PFSK-1 (cell line): Measurements from ENCODE around the gene NECTIN4.

ENCODE experiments used
- FOXP2 ChIP-seq: optimal IDR thresholded peaks from 2 replicates; pipeline ENCODE3; 2011; ENCODE audit warnings: borderline replicate concordance, control low read depth, inconsistent platforms; ENCODE audit not compliant: insufficient read depth; ENCODE audit errors: extremely low read length, extremely low read depth
- POLR2AphosphoS5 ChIP-seq: IDR thresholded peaks from 2 replicates; pipeline ENCODE4 v1.6.1; 2012; ENCODE audit warnings: low read depth, mild to moderate bottlenecking, control low read depth, low read length, moderate library complexity
- REST ChIP-seq, 2 experiments: IDR thresholded peaks; 2 replicates each; pipeline versions ENCODE4 v1.6.1 to v1.8.0; 2011 to 2012; ENCODE audit warnings: low read depth in 2 of 2, low read length in 2 of 2, control low read depth in 1 of 2, inconsistent platforms in 1 of 2, mild to moderate bottlenecking in 1 of 2, moderate library complexity in 1 of 2; ENCODE audit not compliant: insufficient read depth in 1 of 2
- SIN3A ChIP-seq: IDR thresholded peaks from 2 replicates; pipeline ENCODE4 v1.6.1; 2012; ENCODE audit warnings: mild to moderate bottlenecking, low read length, moderate library complexity, borderline replicate concordance; ENCODE audit not compliant: insufficient read depth
- TAF1 ChIP-seq: IDR thresholded peaks from 2 replicates; pipeline ENCODE4 v1.6.1; 2012; ENCODE audit warnings: low read length, control low read depth, borderline replicate concordance; ENCODE audit not compliant: insufficient read depth

The NECTIN4 gene

DNA sequence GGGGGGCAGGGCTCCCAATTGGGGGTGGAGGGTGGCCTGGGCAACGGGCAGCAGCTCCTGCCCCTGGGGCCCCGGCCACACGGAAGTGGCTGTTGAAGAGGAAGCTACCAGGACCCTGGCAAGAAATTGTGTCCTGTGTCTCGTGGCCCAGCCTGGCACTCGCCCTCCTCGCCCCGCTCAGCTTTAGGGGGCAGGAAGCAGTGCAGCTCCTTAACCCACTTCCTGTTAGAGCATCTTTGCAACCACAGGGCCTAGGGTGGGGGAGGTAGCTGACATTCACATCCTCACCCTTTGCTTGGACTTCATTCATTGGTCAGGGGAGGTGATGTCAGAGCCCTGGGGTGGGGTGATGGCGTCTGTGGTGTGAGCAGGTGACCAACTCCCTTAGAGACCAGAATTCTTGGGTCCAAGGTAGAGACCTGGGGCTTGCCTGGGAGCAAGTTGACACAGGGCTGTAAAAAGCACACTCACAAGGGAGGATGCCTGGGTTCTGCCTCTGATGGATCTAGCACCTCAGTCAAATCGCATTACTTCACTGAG, 19.6 kb downstream of the NECTIN4 start, which contains the start of gene ARHGAP30:
ARHGAP30 (minus strand) TSS at position 161 of the 540 bp plus-strand sequence. CDS start 267 bp downstream, outside the sequence.
- TF ChIP-seq TAF1, result no peak
- no peak for TF ChIP-seq SIN3A
- TF ChIP-seq REST (IDR thresholded peaks at IDR 0.05; ENCODE audit: insufficient read depth in 1 of 2, low read depth in 2 of 2, low read length in 2 of 2), result no peak
- no peak for TF ChIP-seq POLR2AphosphoS5
- TF ChIP-seq FOXP2, result no peak

- no peak for TF ChIP-seq SIN3A
- no peak for TF ChIP-seq TAF1
- TF ChIP-seq REST (IDR thresholded peaks at IDR 0.05; ENCODE audit: insufficient read depth in 1 of 2, low read depth in 2 of 2, low read length in 2 of 2), result no peak
- no peak for TF ChIP-seq POLR2AphosphoS5
- TF ChIP-seq FOXP2, result no peak
Observed at GRCh38 chr1:161069241-161069640, 20.1 kb downstream of the NECTIN4 start.

GRCh38 chr1:161068306-161069234, 20.8 kb downstream of the NECTIN4 start:
- TF ChIP-seq SIN3A (no peak), FOXP2 (no peak), TAF1 (no peak), REST (IDR thresholded peaks at IDR 0.05; ENCODE audit: insufficient read depth in 1 of 2, low read depth in 2 of 2, low read length in 2 of 2) (no peak)

- TF ChIP-seq REST (IDR thresholded peaks at IDR 0.05; ENCODE audit: insufficient read depth in 1 of 2, low read depth in 2 of 2, low read length in 2 of 2), result no peak
- no peak for TF ChIP-seq FOXP2
- no peak for TF ChIP-seq TAF1
- no peak for TF ChIP-seq SIN3A
- no peak for TF ChIP-seq POLR2AphosphoS5
Observed at GRCh38 chr1:161066694-161067093, 22.7 kb downstream of the NECTIN4 start.
